HL-60 (cell line): ENCODE data around the gene WAC.

Experiments used
- DNase-seq, 2 experiments: peaks; one replicate each; pipeline ENCODE4 v3.0.0-alpha.2; 2010 to 2020; ENCODE audit warnings: low read depth in 1 of 2, low spot score in 1 of 2
- H3K27ac ChIP-seq: fragments of 250-450 bp; sonication (Bioruptor Pico); replicated peaks from 2 replicates; pipeline ENCODE4 v1.5.1; 2020; ENCODE audit warnings: mild to moderate bottlenecking, moderate library complexity
- H3K27me3 ChIP-seq: fragments of 250-450 bp; sonication (Bioruptor Pico); 2 replicates; pipeline ENCODE4 v1.5.1; 2021; ENCODE audit warnings: mild to moderate bottlenecking, moderate library complexity; ENCODE audit not compliant: insufficient read depth, poor library complexity, severe bottlenecking
- H3K4me3 ChIP-seq: replicated peaks from 2 replicates; pipeline ENCODE4 v1.5.1; 2011; ENCODE audit warnings: mild to moderate bottlenecking, control low read depth, low read length; ENCODE audit not compliant: insufficient read depth
- GABPA ChIP-seq: IDR thresholded peaks from 2 replicates; pipeline ENCODE4 v1.6.1; 2012; ENCODE audit warnings: low read depth
- POLR2AphosphoS5 ChIP-seq: IDR thresholded peaks from 2 replicates; pipeline ENCODE4 v1.6.1; 2012; ENCODE audit warnings: low read depth
- SPI1 ChIP-seq: IDR thresholded peaks from 2 replicates; pipeline ENCODE4 v1.6.1; 2012; ENCODE audit warnings: low read depth, mild to moderate bottlenecking, borderline replicate concordance
- TF ChIP-seq, protein P1 (sequence below): IDR thresholded peaks from 2 replicates; pipeline ENCODE4 v1.6.1; 2012; ENCODE audit warnings: low read depth; ENCODE audit not compliant: insufficient replicate concordance
- TF ChIP-seq, protein P2 (sequence below): IDR thresholded peaks from one replicate; pipeline ENCODE4 v1.5.1; 2011; ENCODE audit warnings: low read length, control low read depth, inconsistent platforms; ENCODE audit not compliant: insufficient read depth

Gene WAC

DNA sequence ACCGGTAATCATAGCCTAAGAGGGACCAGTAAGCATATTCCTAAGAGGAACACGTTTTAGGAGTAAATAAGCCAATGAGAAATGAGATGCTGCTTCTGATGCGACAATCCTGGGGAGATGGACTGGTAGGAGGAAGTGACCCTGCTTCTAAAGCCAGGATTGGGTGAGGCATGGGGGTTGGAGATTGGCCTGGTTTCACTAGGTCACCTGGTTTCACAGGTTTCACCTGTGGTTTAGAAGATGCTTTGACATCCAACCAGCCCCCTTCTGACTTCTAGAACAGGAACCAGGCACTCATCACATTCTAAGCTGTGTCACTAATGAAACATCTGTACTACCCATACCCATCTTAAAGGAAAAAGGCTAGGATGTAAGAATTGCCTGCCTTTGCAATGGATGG is 91.4 kb downstream of the WAC start:
- no peak for DNase-seq
- TF ChIP-seq SPI1 (no peak), POLR2AphosphoS5 (no peak), GABPA (no peak)
- TF ChIP-seq, protein P1, sequence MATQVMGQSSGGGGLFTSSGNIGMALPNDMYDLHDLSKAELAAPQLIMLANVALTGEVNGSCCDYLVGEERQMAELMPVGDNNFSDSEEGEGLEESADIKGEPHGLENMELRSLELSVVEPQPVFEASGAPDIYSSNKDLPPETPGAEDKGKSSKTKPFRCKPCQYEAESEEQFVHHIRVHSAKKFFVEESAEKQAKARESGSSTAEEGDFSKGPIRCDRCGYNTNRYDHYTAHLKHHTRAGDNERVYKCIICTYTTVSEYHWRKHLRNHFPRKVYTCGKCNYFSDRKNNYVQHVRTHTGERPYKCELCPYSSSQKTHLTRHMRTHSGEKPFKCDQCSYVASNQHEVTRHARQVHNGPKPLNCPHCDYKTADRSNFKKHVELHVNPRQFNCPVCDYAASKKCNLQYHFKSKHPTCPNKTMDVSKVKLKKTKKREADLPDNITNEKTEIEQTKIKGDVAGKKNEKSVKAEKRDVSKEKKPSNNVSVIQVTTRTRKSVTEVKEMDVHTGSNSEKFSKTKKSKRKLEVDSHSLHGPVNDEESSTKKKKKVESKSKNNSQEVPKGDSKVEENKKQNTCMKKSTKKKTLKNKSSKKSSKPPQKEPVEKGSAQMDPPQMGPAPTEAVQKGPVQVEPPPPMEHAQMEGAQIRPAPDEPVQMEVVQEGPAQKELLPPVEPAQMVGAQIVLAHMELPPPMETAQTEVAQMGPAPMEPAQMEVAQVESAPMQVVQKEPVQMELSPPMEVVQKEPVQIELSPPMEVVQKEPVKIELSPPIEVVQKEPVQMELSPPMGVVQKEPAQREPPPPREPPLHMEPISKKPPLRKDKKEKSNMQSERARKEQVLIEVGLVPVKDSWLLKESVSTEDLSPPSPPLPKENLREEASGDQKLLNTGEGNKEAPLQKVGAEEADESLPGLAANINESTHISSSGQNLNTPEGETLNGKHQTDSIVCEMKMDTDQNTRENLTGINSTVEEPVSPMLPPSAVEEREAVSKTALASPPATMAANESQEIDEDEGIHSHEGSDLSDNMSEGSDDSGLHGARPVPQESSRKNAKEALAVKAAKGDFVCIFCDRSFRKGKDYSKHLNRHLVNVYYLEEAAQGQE = no peak
- TF ChIP-seq, protein P2, sequence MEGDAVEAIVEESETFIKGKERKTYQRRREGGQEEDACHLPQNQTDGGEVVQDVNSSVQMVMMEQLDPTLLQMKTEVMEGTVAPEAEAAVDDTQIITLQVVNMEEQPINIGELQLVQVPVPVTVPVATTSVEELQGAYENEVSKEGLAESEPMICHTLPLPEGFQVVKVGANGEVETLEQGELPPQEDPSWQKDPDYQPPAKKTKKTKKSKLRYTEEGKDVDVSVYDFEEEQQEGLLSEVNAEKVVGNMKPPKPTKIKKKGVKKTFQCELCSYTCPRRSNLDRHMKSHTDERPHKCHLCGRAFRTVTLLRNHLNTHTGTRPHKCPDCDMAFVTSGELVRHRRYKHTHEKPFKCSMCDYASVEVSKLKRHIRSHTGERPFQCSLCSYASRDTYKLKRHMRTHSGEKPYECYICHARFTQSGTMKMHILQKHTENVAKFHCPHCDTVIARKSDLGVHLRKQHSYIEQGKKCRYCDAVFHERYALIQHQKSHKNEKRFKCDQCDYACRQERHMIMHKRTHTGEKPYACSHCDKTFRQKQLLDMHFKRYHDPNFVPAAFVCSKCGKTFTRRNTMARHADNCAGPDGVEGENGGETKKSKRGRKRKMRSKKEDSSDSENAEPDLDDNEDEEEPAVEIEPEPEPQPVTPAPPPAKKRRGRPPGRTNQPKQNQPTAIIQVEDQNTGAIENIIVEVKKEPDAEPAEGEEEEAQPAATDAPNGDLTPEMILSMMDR = no peak
- H3K27ac ChIP-seq = no peak overlapping the region
- H3K27me3 ChIP-seq = no peaks in the 10 kb centered on the region
- no peak overlapping the region for H3K4me3 ChIP-seq

- H3K27ac ChIP-seq = no peak overlapping the region
- H3K4me3 ChIP-seq = no peak overlapping the region
- DNase-seq = no peak
- H3K27me3 ChIP-seq = no peaks in the 10 kb centered on the region
- TF ChIP-seq, protein P2 = no peak
- no peak for TF ChIP-seq GABPA
Measured at GRCh38 chr10:28627102-28627501, 94.2 kb downstream of the WAC start.

DNA sequence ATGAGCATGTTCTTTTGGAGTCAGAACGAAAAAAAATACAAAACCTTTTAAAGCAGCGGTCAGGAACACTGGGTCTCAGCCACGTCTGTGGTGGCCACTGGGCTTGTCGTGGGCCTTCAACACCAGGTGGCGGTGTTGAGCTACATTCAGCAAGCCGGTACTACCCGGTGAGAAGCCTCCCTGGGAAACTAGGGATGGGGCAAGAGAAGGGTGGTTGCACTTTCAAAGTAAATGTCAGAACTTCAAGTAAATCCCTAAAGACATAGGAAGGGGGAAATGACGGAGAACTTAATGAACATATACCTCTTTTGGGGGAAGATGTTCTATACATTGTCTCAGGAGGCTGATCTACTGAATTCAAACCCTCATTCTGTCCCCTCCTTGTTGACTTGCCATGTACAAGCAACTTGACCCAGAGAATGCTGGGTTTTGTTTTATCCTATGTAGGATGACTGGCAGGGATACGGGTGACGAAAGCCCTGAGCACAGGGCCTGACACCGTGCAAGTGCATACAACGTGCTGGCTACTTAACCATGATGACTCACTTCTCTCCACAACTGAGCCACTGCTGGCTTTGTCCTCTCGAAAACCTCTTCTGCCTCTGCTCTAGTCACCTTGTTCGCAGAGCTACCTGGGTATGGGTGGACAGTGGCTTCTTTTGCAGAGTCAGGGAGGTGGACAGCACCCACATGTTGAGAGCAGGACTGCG is 95.4 kb downstream of the WAC start:
- Histone ChIP-seq H3K4me3 (no peak overlapping the region), H3K27me3 (no peaks in the 10 kb centered on the region), H3K27ac (no peak overlapping the region)
- DNase-seq = peak; percentile 33 to 67
- TF ChIP-seq, protein P1 = no peak
- TF ChIP-seq GABPA (no peak), POLR2AphosphoS5 (no peak)
- TF ChIP-seq, protein P2 = peak; percentile 47
